H1 (cell line): ENCODE results near the gene CRYM. TPM values are rescaled to one million over a fixed set of nuclear protein-coding genes. Genes with fewer than 3 reads are reported as not detected.

Source experiments
- CTCF ChIA-PET: fragments of 300-600 bp; sonication (Branson Sonifier 250); formaldehyde crosslinking; loops from one replicate; lab custom pipeline; 2021; ENCODE audit not compliant: partially characterized antibody; lab: Charles Lee
- POLR2A ChIA-PET: fragments of 300-600 bp; sonication (Branson Sonifier 250); formaldehyde crosslinking; loops from one replicate; lab custom pipeline; 2021; ENCODE audit warnings: inconsistent platforms; ENCODE audit not compliant: partially characterized antibody; lab: Charles Lee
- DNase-seq, 2 experiments: peaks; one replicate each; pipeline versions ENCODE4 v3.0.0 to v3.0.0-alpha.2; 2010 to 2022; ENCODE audit warnings: low spot score in 2 of 2, low read depth in 1 of 2, mixed read lengths in 1 of 2
- FAIRE-seq: peaks from 2 replicates; lab custom pipeline; 2011; peaks lifted over from hg19 to GRCh38; lab: Jason Lieb, UNC
- H2AFZ ChIP-seq: 2 replicates; pipeline ENCODE4 v1.8.1; 2012; ENCODE audit warnings: low read length, inconsistent platforms
- H2AK5ac ChIP-seq: 2 replicates; pipeline ENCODE4 v1.6.1; 2013; ENCODE audit warnings: low read depth, low read length
- H2BK120ac ChIP-seq: replicated peaks from 2 replicates; pipeline ENCODE3; 2013; ENCODE audit warnings: low read depth, low read length, inconsistent platforms
- H2BK12ac ChIP-seq: 2 replicates; pipeline ENCODE4 v1.6.1; 2013; ENCODE audit warnings: low read depth, low read length
- H2BK15ac ChIP-seq: 2 replicates; pipeline ENCODE4 v1.6.1; 2013; ENCODE audit warnings: low read length
- H2BK20ac ChIP-seq: 2 replicates; pipeline ENCODE4 v1.6.1; 2013; ENCODE audit warnings: low read length
- H2BK5ac ChIP-seq: 2 replicates; pipeline ENCODE4 v1.6.1; 2013; ENCODE audit warnings: low read depth, low read length
- H3K14ac ChIP-seq: 2 replicates; pipeline ENCODE4 v1.6.1; 2013; ENCODE audit warnings: inconsistent platforms; ENCODE audit not compliant: insufficient read length
- H3K18ac ChIP-seq: 2 replicates; pipeline ENCODE4 v1.6.1; 2013; ENCODE audit warnings: low read length; ENCODE audit errors: extremely low read depth
- H3K23ac ChIP-seq: 2 replicates; pipeline ENCODE4 v1.6.1; 2013; ENCODE audit warnings: inconsistent platforms; ENCODE audit not compliant: insufficient read length
- H3K23me2 ChIP-seq: 2 replicates; pipeline ENCODE4 v1.6.1; 2013; ENCODE audit warnings: low read depth, low read length
- H3K27ac ChIP-seq: 2 replicates; pipeline ENCODE4 v1.6.1; 2011; ENCODE audit warnings: low read depth, low read length, inconsistent platforms
- H3K27me3 ChIP-seq, 4 experiments: replicated peaks in 1 of 4; 1 replicate in 1 of 4; 2 replicates in 3 of 4; pipeline versions ENCODE4 v1.6.1 to v1.8.1; 2011 to 2013; ENCODE audit warnings: low read length in 3 of 4, mild to moderate bottlenecking in 3 of 4, inconsistent platforms in 2 of 4, mixed read lengths in 2 of 4, moderate library complexity in 1 of 4; ENCODE audit not compliant: control insufficient read depth in 3 of 4, insufficient read depth in 3 of 4; ENCODE audit errors: extremely low read depth in 1 of 4
- H3K36me3 ChIP-seq, 4 experiments: 2 replicates each; pipeline versions ENCODE4 v1.6.1 to v1.8.1; 2011 to 2013; ENCODE audit warnings: mild to moderate bottlenecking in 4 of 4, low read length in 3 of 4, moderate library complexity in 2 of 4, control low read depth in 1 of 4, inconsistent platforms in 1 of 4; ENCODE audit not compliant: insufficient read depth in 4 of 4, control insufficient read depth in 2 of 4
- H3K4ac ChIP-seq: replicated peaks from 2 replicates; pipeline ENCODE3; 2013; ENCODE audit warnings: low read length, low read depth, mixed read lengths, inconsistent platforms; ENCODE audit not compliant: insufficient read length
- H3K4me1 ChIP-seq, 4 experiments: replicated peaks in 1 of 4; 1 replicate in 1 of 4; 2 replicates in 3 of 4; pipeline versions ENCODE4 v1.6.1 to v1.8.1; 2011 to 2013; ENCODE audit warnings: low read length in 3 of 4, inconsistent platforms in 2 of 4, mixed read lengths in 1 of 4; ENCODE audit not compliant: insufficient read depth in 4 of 4, control insufficient read depth in 3 of 4
- H3K4me2 ChIP-seq, 2 experiments: 2 replicates each; pipeline versions ENCODE4 v1.6.1 to v1.8.1; 2011 to 2013; ENCODE audit warnings: low read depth in 2 of 2, low read length in 2 of 2, control low read depth in 1 of 2, inconsistent platforms in 1 of 2, mild to moderate bottlenecking in 1 of 2; ENCODE audit not compliant: insufficient read depth in 1 of 2
- H3K4me3 ChIP-seq, 4 experiments: fragments of 200-600, 300-600 bp in 1 of 4; sonication (generic), shearing (Covaris generic), sonication (Bioruptor Twin) in 1 of 4; 2 replicates each; pipeline versions ENCODE4 v1.5.1 to v1.8.1; 2011 to 2016; ENCODE audit warnings: low read length in 4 of 4, low read depth in 3 of 4, control low read depth in 2 of 4, inconsistent platforms in 2 of 4, mild to moderate bottlenecking in 2 of 4, mixed read lengths in 1 of 4, moderate library complexity in 1 of 4; ENCODE audit not compliant: insufficient read depth in 2 of 4; ENCODE audit errors: extremely low read depth in 1 of 4
- H3K56ac ChIP-seq: replicated peaks from 2 replicates; pipeline ENCODE3; 2013; ENCODE audit warnings: low read depth, mild to moderate bottlenecking, mixed read lengths, low read length, inconsistent platforms; ENCODE audit not compliant: insufficient read length
- H3K79me1 ChIP-seq: 2 replicates; pipeline ENCODE4 v1.6.1; 2013; ENCODE audit warnings: low read depth, low read length, control low read depth
- H3K79me2 ChIP-seq, 2 experiments: 2 replicates each; pipeline versions ENCODE4 v1.6.1 to v1.8.1; 2012 to 2013; ENCODE audit warnings: low read length in 2 of 2, mild to moderate bottlenecking in 2 of 2, inconsistent platforms in 1 of 2; ENCODE audit not compliant: insufficient read depth in 2 of 2, control insufficient read depth in 1 of 2
- H3K9ac ChIP-seq, 4 experiments: replicated peaks in 1 of 4; 1 replicate in 1 of 4; 2 replicates in 3 of 4; pipeline versions ENCODE4 v1.6.1 to v1.8.1; 2011 to 2013; ENCODE audit warnings: low read depth in 3 of 4, low read length in 3 of 4, control low read depth in 2 of 4, mild to moderate bottlenecking in 2 of 4, moderate library complexity in 2 of 4, inconsistent platforms in 1 of 4; ENCODE audit errors: extremely low read depth in 1 of 4
- H3K9me3 ChIP-seq, 2 experiments: 2 replicates each; pipeline versions ENCODE4 v1.6.1 to v1.8.1; 2012 to 2013; ENCODE audit warnings: mild to moderate bottlenecking in 2 of 2, moderate library complexity in 2 of 2, control low read depth in 1 of 2, inconsistent platforms in 1 of 2, low read depth in 1 of 2, low read length in 1 of 2, mixed read lengths in 1 of 2; ENCODE audit not compliant: insufficient read depth in 2 of 2
- H4K20me1 ChIP-seq, 2 experiments: replicated peaks in 1 of 2; 2 replicates each; pipeline versions ENCODE3 to v1.8.1; 2011 to 2013; ENCODE audit warnings: inconsistent platforms in 2 of 2, low read length in 2 of 2, mild to moderate bottlenecking in 1 of 2; ENCODE audit not compliant: insufficient read depth in 2 of 2, control insufficient read depth in 1 of 2
- H4K5ac ChIP-seq: 2 replicates; pipeline ENCODE4 v1.6.1; 2013; ENCODE audit warnings: low read length, low read depth, mixed read lengths, inconsistent platforms; ENCODE audit not compliant: insufficient read length
- H4K8ac ChIP-seq: 2 replicates; pipeline ENCODE4 v1.8.0; 2013; ENCODE audit warnings: mild to moderate bottlenecking, moderate library complexity, low read length, inconsistent platforms; ENCODE audit not compliant: insufficient read depth; ENCODE audit errors: extremely low read depth
- H4K91ac ChIP-seq: replicated peaks from 2 replicates; pipeline ENCODE3; 2013; ENCODE audit warnings: low read length, mixed read lengths, inconsistent platforms; ENCODE audit not compliant: insufficient read length
- CBX8 ChIP-seq: fragments of 300-800, 300-1000 bp; sonication (generic); IDR thresholded peaks from 2 replicates; pipeline ENCODE4 v1.7.1; 2016; ENCODE audit warnings: low read depth, low read length, borderline replicate concordance
- CHD2 ChIP-seq: IDR thresholded peaks from 2 replicates; pipeline ENCODE4 v1.6.1; 2012; ENCODE audit warnings: low read length, improper control_type of control experiment
- E2F6 ChIP-seq: IDR thresholded peaks from 2 replicates; pipeline ENCODE4 v1.6.1; 2012; ENCODE audit warnings: inconsistent platforms
- GTF2F1 ChIP-seq: IDR thresholded peaks from 2 replicates; pipeline ENCODE4 v1.6.1; 2012; ENCODE audit warnings: low read depth, low read length, improper control_type of control experiment, borderline replicate concordance
- JUN ChIP-seq: IDR thresholded peaks from 2 replicates; pipeline ENCODE4 v1.6.1; 2011; ENCODE audit warnings: low read depth, mild to moderate bottlenecking, improper control_type of control experiment, low read length
- KDM5A ChIP-seq: fragments of 200-600 bp; IDR thresholded peaks from 2 replicates; pipeline ENCODE4 v1.7.1; 2012; ENCODE audit warnings: mild to moderate bottlenecking, low read length, inconsistent platforms, mixed read lengths
- MAFK ChIP-seq: IDR thresholded peaks from 2 replicates; pipeline ENCODE4 v1.6.1; 2012; ENCODE audit warnings: low read depth, mild to moderate bottlenecking, improper control_type of control experiment, low read length
- PHF8 ChIP-seq: fragments of 200-600 bp; sonication (generic); conservative IDR thresholded peaks from 2 replicates; pipeline ENCODE4 v1.7.1; 2012; ENCODE audit warnings: low read depth, mild to moderate bottlenecking, inconsistent platforms, low read length, moderate library complexity
- RNF2 ChIP-seq: fragments of 200-900, 300-1000 bp; sonication (generic); IDR thresholded peaks from 2 replicates; pipeline ENCODE4 v1.7.1; 2016; ENCODE audit warnings: borderline replicate concordance, low read depth, mild to moderate bottlenecking, antibody characterized with exemption, low read length; ENCODE audit not compliant: poor library complexity, severe bottlenecking; ENCODE audit errors: missing control alignments
- SP4 ChIP-seq: IDR thresholded peaks from 2 replicates; pipeline ENCODE4 v1.6.1; 2012; ENCODE audit warnings: low read length, inconsistent platforms
- TAF7 ChIP-seq: optimal IDR thresholded peaks from 2 replicates; pipeline ENCODE3; 2011; ENCODE audit warnings: low read depth, mild to moderate bottlenecking, inconsistent platforms, low read length, moderate library complexity, borderline replicate concordance
- USF2 ChIP-seq: IDR thresholded peaks from 2 replicates; pipeline ENCODE4 v1.6.1; 2011; ENCODE audit warnings: low read length, improper control_type of control experiment
- WGBS, 2 experiments: shearing (Covaris generic) in 1 of 2; methylation state at CpG; one replicate each; pipeline versions ENCODE4 v1.1.6 to v1.1.7; 2013 to 2015; ENCODE audit warnings: low lambda C conversion rate in 2 of 2, mixed read lengths in 2 of 2, inconsistent platforms in 1 of 2, low coverage in 1 of 2, missing lambda C conversion rate in 1 of 2; ENCODE audit not compliant: insufficient replicate concordance in 2 of 2, insufficient coverage in 1 of 2, insufficient read length in 1 of 2; ENCODE audit errors: extremely low coverage in 1 of 2, missing lambda C conversion rate in 1 of 2; 5-methylcytosine and 5-hydroxymethylcytosine counted together
- polyA plus RNA-seq, 7 experiments: library from polyadenylated mRNA; depleted of rRNA in 3 of 7; stranded (reverse) in 5 of 7; unstranded in 2 of 7; fragments of >200 nt in 5 of 7; fragments of 200-250 nt in 2 of 7; gene quantifications; 1 replicate in 5 of 7; 2 replicates in 1 of 7; 4 replicates in 1 of 7; pipeline versions ENCODE4 v1.2.1 to v1.2.3, GENCODE V29; 2011 to 2013; ENCODE audit warnings: missing spikeins in 2 of 7, mixed read lengths in 2 of 7
- total RNA-seq: library from RNA; stranded (reverse); fragmentation: NEBNext Ultra II Directional; extraction: Animal tissue kit (Norgen Biotek cat#: 25700); gene quantifications from 2 replicates; pipeline ENCODE4 v1.2.1, GENCODE V29; 2021

CRYM gene
- total and polyA plus RNA-seq, 2 of the 8 experiments (the other 6 are each of a cell fraction or from before 2014, with no cell fraction given), result 12.9 to 40.4 TPM

- Histone ChIP-seq H3K4ac (no peak overlapping the region), H3K36me3 (no peaks in the 10 kb centered on the region), H3K9ac (no peak overlapping the region), H4K91ac (no peak overlapping the region), H3K79me2 (no peaks in the 10 kb centered on the region), H3K4me2 (no peak overlapping the region), H3K18ac (no peak overlapping the region), H2AFZ (no peak overlapping the region), H2BK20ac (no peak overlapping the region), H3K23me2 (no peaks in the 10 kb centered on the region), H3K27ac (no peak overlapping the region), H2BK12ac (no peak overlapping the region), H3K23ac (no peak overlapping the region), H4K20me1 (no peaks in the 10 kb centered on the region), H4K8ac (no peak overlapping the region), H3K4me1 (no peaks in the 10 kb centered on the region), H3K79me1 (no peaks in the 10 kb centered on the region), H2BK120ac (no peak overlapping the region), H3K14ac (no peak overlapping the region), H3K9me3 (no peaks in the 10 kb centered on the region), H2AK5ac (no peak overlapping the region), H3K4me3 (no peak overlapping the region), H2BK5ac (no peak overlapping the region), H4K5ac (no peak overlapping the region)
- WGBS, 2 experiments, result 88% methylated on average over 3 of the region's 3 CpGs; no CpG with 5 or more reads in 1 of the 2 experiments
- FAIRE-seq, result no peak
- TF ChIP-seq E2F6, result no peak
- TF ChIP-seq RNF2, result no peak
- no peak for TF ChIP-seq TAF7
- no peak for TF ChIP-seq JUN
- no peak for TF ChIP-seq MAFK
- TF ChIP-seq CBX8, result no peak
- no peak for TF ChIP-seq USF2
- TF ChIP-seq SP4, result no peak
- no peak for TF ChIP-seq GTF2F1
- TF ChIP-seq KDM5A, result no peak
- no peak for TF ChIP-seq PHF8
- TF ChIP-seq CHD2, result no peak
- TF ChIP-seq, all 59 proteins: peak for 0
- ChIA-PET POLR2A (interaction anchor here (1.1 kb wide), 1 partner anchor 46 kb away, joined by 3 read pairs; no protein-coding TSS in a partner anchor), CTCF (interaction anchor here (1.0 to 1.6 kb wide), 5 partner anchors 11 to 39 kb away, joined by 3 to 5 read pairs (median 4); no protein-coding TSS in a partner anchor)
- H3K56ac ChIP-seq, result no peak overlapping the region
- no peak overlapping the region for H2BK15ac ChIP-seq
- no peak for DNase-seq
- no peaks in the 10 kb centered on the region for H3K27me3 ChIP-seq
These were observed 24.6 kb downstream of the CRYM start for GRCh38 chr16:21253470-21253869.
